ENCODE data around the gene TSPEAR.
"Not testable (repeated sequence)": the region's sequence is repeated elsewhere in the genome, so short reads cannot be mapped to it uniquely, and the experiment has no call there.

TSPEAR gene

GRCh38 chr21:44580231-44580821 lies 131.0 kb downstream of the TSPEAR start, which contains the start of gene KRTAP10-5:
Gene KRTAP10-5, minus strand, starts transcription at chr21:44580604. Its CDS starts 26 bp downstream, at chr21:44580578.
- not testable (repeated sequence) for H3K9me3 ChIP-seq (ENCODE audit: control insufficient read depth, low read length); H3K36me3 ChIP-seq (ENCODE audit: control insufficient read depth, insufficient read depth, low read length); H3K4me3 ChIP-seq (ENCODE audit: extremely low read depth, insufficient read depth, low read length, poor library complexity, severe bottlenecking); H3K4me1 ChIP-seq (ENCODE audit: control insufficient read depth, insufficient read depth, low read length, poor library complexity, severe bottlenecking); H3K27ac ChIP-seq (ENCODE audit: low read depth, low read length, severe bottlenecking)
- WGBS, 2 experiments (ENCODE audit: insufficient coverage in 2 of 2), result 81 to 88% methylated on average over 9 to 14 of the region's 19 CpGs

GRCh38 chr21:44579833-44580144 lies 131.6 kb downstream of the TSPEAR start:
- no peaks in the 10 kb centered on the region for H3K4me1 ChIP-seq (ENCODE audit: control insufficient read depth, insufficient read depth, low read length, poor library complexity, severe bottlenecking)
- H3K36me3 ChIP-seq (ENCODE audit: control insufficient read depth, insufficient read depth, low read length), result no peaks in the 10 kb centered on the region
- H3K9me3 ChIP-seq (ENCODE audit: control insufficient read depth, low read length), result peaks cover 8% of the 10 kb centered on the region
- H3K4me3 ChIP-seq (ENCODE audit: extremely low read depth, insufficient read depth, low read length, poor library complexity, severe bottlenecking), result no peak overlapping the region
- no peak overlapping the region for H3K27ac ChIP-seq (ENCODE audit: low read depth, low read length, severe bottlenecking)
- WGBS, 2 experiments (ENCODE audit: insufficient coverage in 2 of 2), result 78 to 89% methylated on average over 7 of the region's 7 CpGs

- 83 to 87% methylated on average over 7 to 15 of the region's 22 CpGs for WGBS, 2 experiments (ENCODE audit: insufficient coverage in 2 of 2)
- H3K4me3 ChIP-seq (ENCODE audit: extremely low read depth, insufficient read depth, low read length, poor library complexity, severe bottlenecking), result no peak overlapping the region
- H3K9me3 ChIP-seq (ENCODE audit: control insufficient read depth, low read length), result peaks cover 8% of the 10 kb centered on the region
- H3K4me1 ChIP-seq (ENCODE audit: control insufficient read depth, insufficient read depth, low read length, poor library complexity, severe bottlenecking), result no peaks in the 10 kb centered on the region
- H3K27ac ChIP-seq (ENCODE audit: low read depth, low read length, severe bottlenecking), result no peak overlapping the region
- H3K36me3 ChIP-seq (ENCODE audit: control insufficient read depth, insufficient read depth, low read length), result no peaks in the 10 kb centered on the region
Observed at GRCh38 chr21:44579056-44579832, 132.1 kb downstream of the TSPEAR start.

- H3K9me3 ChIP-seq (ENCODE audit: control insufficient read depth, low read length), result peaks cover 8% of the 10 kb centered on the region
- H3K36me3 ChIP-seq (ENCODE audit: control insufficient read depth, insufficient read depth, low read length), result no peaks in the 10 kb centered on the region
- WGBS, 2 experiments (ENCODE audit: insufficient coverage in 2 of 2), result 90 to 92% methylated on average over 12 to 15 of the region's 17 CpGs
- no peak overlapping the region for H3K27ac ChIP-seq (ENCODE audit: low read depth, low read length, severe bottlenecking)
- no peak overlapping the region for H3K4me3 ChIP-seq (ENCODE audit: extremely low read depth, insufficient read depth, low read length, poor library complexity, severe bottlenecking)
- no peaks in the 10 kb centered on the region for H3K4me1 ChIP-seq (ENCODE audit: control insufficient read depth, insufficient read depth, low read length, poor library complexity, severe bottlenecking)
Observed at GRCh38 chr21:44578371-44579055, 132.9 kb downstream of the TSPEAR start.

GRCh38 chr21:44576025-44576420 lies 135.3 kb downstream of the TSPEAR start:
- no peak overlapping the region for H3K4me3 ChIP-seq (ENCODE audit: extremely low read depth, insufficient read depth, low read length, poor library complexity, severe bottlenecking)
- H3K4me1 ChIP-seq (ENCODE audit: control insufficient read depth, insufficient read depth, low read length, poor library complexity, severe bottlenecking), result peaks cover 4% of the 10 kb centered on the region
- WGBS, 2 experiments (ENCODE audit: insufficient coverage in 2 of 2), result 86 to 94% methylated on average over 6 of the region's 10 CpGs
- no peaks in the 10 kb centered on the region for H3K36me3 ChIP-seq (ENCODE audit: control insufficient read depth, insufficient read depth, low read length)
- no peak overlapping the region for H3K27ac ChIP-seq (ENCODE audit: low read depth, low read length, severe bottlenecking)
- H3K9me3 ChIP-seq (ENCODE audit: control insufficient read depth, low read length), result peaks cover 18% of the 10 kb centered on the region

- 91 to 96% methylated on average over 19 to 20 of the region's 20 CpGs for WGBS, 2 experiments (ENCODE audit: insufficient coverage in 2 of 2)
- H3K9me3 ChIP-seq (ENCODE audit: control insufficient read depth, low read length), result peaks cover 23% of the 10 kb centered on the region
- no peaks in the 10 kb centered on the region for H3K36me3 ChIP-seq (ENCODE audit: control insufficient read depth, insufficient read depth, low read length)
- no peak overlapping the region for H3K4me3 ChIP-seq (ENCODE audit: extremely low read depth, insufficient read depth, low read length, poor library complexity, severe bottlenecking)
- no peak overlapping the region for H3K27ac ChIP-seq (ENCODE audit: low read depth, low read length, severe bottlenecking)
- H3K4me1 ChIP-seq (ENCODE audit: control insufficient read depth, insufficient read depth, low read length, poor library complexity, severe bottlenecking), result peaks cover 4% of the 10 kb centered on the region
Observed at GRCh38 chr21:44575307-44576024, 135.9 kb downstream of the TSPEAR start.

- Histone ChIP-seq H3K36me3 (ENCODE audit: control insufficient read depth, insufficient read depth, low read length) (no peaks in the 10 kb centered on the region), H3K27ac (ENCODE audit: low read depth, low read length, severe bottlenecking) (no peak overlapping the region), H3K4me1 (ENCODE audit: control insufficient read depth, insufficient read depth, low read length, poor library complexity, severe bottlenecking) (peaks cover 4% of the 10 kb centered on the region), H3K4me3 (ENCODE audit: extremely low read depth, insufficient read depth, low read length, poor library complexity, severe bottlenecking) (no peak overlapping the region), H3K9me3 (ENCODE audit: control insufficient read depth, low read length) (peaks cover 27% of the 10 kb centered on the region)
- 71 to 79% methylated on average over 20 to 21 of the region's 21 CpGs for WGBS, 2 experiments (ENCODE audit: insufficient coverage in 2 of 2)
Observed at GRCh38 chr21:44574457-44575306, 136.7 kb downstream of the TSPEAR start.

- WGBS, 2 experiments (ENCODE audit: insufficient coverage in 2 of 2), result 82 to 84% methylated on average over 2 to 14 of the region's 25 CpGs
- not testable (repeated sequence) for H3K36me3 ChIP-seq (ENCODE audit: control insufficient read depth, insufficient read depth, low read length); H3K4me3 ChIP-seq (ENCODE audit: extremely low read depth, insufficient read depth, low read length, poor library complexity, severe bottlenecking); H3K4me1 ChIP-seq (ENCODE audit: control insufficient read depth, insufficient read depth, low read length, poor library complexity, severe bottlenecking); H3K27ac ChIP-seq (ENCODE audit: low read depth, low read length, severe bottlenecking)
- peaks cover 27% of the 10 kb centered on the region for H3K9me3 ChIP-seq (ENCODE audit: control insufficient read depth, low read length)
Observed at GRCh38 chr21:44573630-44574456, 137.5 kb downstream of the TSPEAR start, which contains the start of gene KRTAP10-4. Gene KRTAP10-4, plus strand, starts transcription at chr21:44573729. Its CDS starts 30 bp downstream, at chr21:44573759.

- Histone ChIP-seq H3K4me3 (ENCODE audit: extremely low read depth, insufficient read depth, low read length, poor library complexity, severe bottlenecking) (no peak overlapping the region), H3K9me3 (ENCODE audit: control insufficient read depth, low read length) (peaks cover 27% of the 10 kb centered on the region), H3K4me1 (ENCODE audit: control insufficient read depth, insufficient read depth, low read length, poor library complexity, severe bottlenecking) (peaks cover 4% of the 10 kb centered on the region), H3K36me3 (ENCODE audit: control insufficient read depth, insufficient read depth, low read length) (no peaks in the 10 kb centered on the region), H3K27ac (ENCODE audit: low read depth, low read length, severe bottlenecking) (no peak overlapping the region)
- WGBS, 2 experiments (ENCODE audit: insufficient coverage in 2 of 2), result 89 to 92% methylated on average over 15 of the region's 15 CpGs
Observed at GRCh38 chr21:44572959-44573583, 138.3 kb downstream of the TSPEAR start.

Data from mesodermal cell (in vitro differentiated cells).